Esophagus muscularis mucosa (tissue), 4 donors: ENCODE data around the gene C1orf210.

Experiments used
- EP300 ChIP-seq: sonication (generic); formaldehyde crosslinking; IDR thresholded peaks from one replicate; pipeline ENCODE4 v1.6.1; 2017; ENCODE audit warnings: antibody characterized with exemption
- POLR2A ChIP-seq: fragments of 450-650 bp; IDR thresholded peaks from one replicate; pipeline ENCODE4 v1.6.1; 2017; ENCODE audit warnings: antibody characterized with exemption, moderate library complexity, mild to moderate bottlenecking, low read depth
- POLR2AphosphoS5 ChIP-seq, 2 donors: sonication (generic); formaldehyde crosslinking; IDR thresholded peaks; one replicate each; pipeline ENCODE4 v1.6.1; 2017; ENCODE audit warnings: antibody characterized with exemption in 2 of 2
- TF ChIP-seq, protein P1 (sequence below), 3 experiments: fragments of 200-600 bp in 2 of 3; fragments of 450-650 bp in 1 of 3; sonication (generic) in 2 of 3; IDR thresholded peaks; one replicate each; pipeline ENCODE4 v1.5.1; 2017 to 2019; ENCODE audit warnings: antibody characterized with exemption in 3 of 3, mild to moderate bottlenecking in 2 of 3, moderate library complexity in 1 of 3

DNA sequence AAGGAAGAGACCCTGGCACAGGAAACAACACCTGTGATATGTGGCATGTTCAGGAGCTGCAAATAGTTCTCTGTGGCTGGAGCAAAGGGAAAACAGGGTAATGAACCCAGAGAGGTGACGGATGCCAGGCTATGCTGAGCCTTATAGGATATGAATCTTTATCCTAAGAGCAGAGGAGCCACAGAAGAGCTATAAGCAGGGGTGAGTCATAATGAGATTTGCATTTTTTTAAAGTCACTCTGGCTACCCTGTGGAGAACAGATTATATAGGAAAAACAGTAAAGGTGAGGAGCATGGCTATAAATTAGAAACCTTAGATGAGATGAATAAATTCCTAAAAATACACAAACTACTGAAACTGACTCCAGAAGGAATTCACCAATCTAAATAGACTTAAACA is 39.4 kb upstream of the C1orf210 start:
- no peak for TF ChIP-seq POLR2AphosphoS5 (IDR thresholded peaks at IDR 0.05)
- TF ChIP-seq EP300: no peak
- TF ChIP-seq, protein P1, sequence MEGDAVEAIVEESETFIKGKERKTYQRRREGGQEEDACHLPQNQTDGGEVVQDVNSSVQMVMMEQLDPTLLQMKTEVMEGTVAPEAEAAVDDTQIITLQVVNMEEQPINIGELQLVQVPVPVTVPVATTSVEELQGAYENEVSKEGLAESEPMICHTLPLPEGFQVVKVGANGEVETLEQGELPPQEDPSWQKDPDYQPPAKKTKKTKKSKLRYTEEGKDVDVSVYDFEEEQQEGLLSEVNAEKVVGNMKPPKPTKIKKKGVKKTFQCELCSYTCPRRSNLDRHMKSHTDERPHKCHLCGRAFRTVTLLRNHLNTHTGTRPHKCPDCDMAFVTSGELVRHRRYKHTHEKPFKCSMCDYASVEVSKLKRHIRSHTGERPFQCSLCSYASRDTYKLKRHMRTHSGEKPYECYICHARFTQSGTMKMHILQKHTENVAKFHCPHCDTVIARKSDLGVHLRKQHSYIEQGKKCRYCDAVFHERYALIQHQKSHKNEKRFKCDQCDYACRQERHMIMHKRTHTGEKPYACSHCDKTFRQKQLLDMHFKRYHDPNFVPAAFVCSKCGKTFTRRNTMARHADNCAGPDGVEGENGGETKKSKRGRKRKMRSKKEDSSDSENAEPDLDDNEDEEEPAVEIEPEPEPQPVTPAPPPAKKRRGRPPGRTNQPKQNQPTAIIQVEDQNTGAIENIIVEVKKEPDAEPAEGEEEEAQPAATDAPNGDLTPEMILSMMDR (IDR thresholded peaks at IDR 0.05): no peak
- TF ChIP-seq POLR2A: no peak
